IMR-90 (cell line): ENCODE data around the gene DPYD. TPM values are rescaled to one million over a fixed set of nuclear protein-coding genes. Genes with fewer than 3 reads are reported as not detected.
A peak's percentile ranks its signal among the peaks of the same experiment; 100 is the strongest.

Experiments
- ATAC-seq: fragments of 200-7000 bp; cut with Tn5 transposase; 2 replicates; pipeline ENCODE4 v1.9.1; 2020; ENCODE audit warnings: low read depth, mild to moderate bottlenecking, moderate library complexity
- BruUV-seq: library from RNA; stranded (reverse); fragments of 400-500 nt; replicated peaks from 2 replicates; lab custom pipeline; 2021; lab: Mats Ljungman, UMichigan
- CTCF ChIA-PET: fragments of 300-600 bp; formaldehyde crosslinking; extraction: SDS; loops from one replicate; lab custom pipeline; 2021; ENCODE audit warnings: antibody characterized with exemption; lab: Yijun Ruan, JAX
- POLR2A ChIA-PET: fragments of 300-600 bp; sonication (Branson Sonifier 250); formaldehyde crosslinking; loops from one replicate; lab custom pipeline; 2022; ENCODE audit warnings: antibody characterized with exemption; ENCODE audit not compliant: unreplicated experiment; lab: Charles Lee
- DNase-seq: peaks from one replicate; pipeline ENCODE4 v3.0.0; 2013
- H2AFZ ChIP-seq: replicated peaks from 2 replicates; pipeline ENCODE3; 2013; ENCODE audit warnings: low read length, mild to moderate bottlenecking; ENCODE audit not compliant: poor library complexity
- H2AK5ac ChIP-seq: 2 replicates; pipeline ENCODE4 v1.6.1; 2013; ENCODE audit warnings: low read depth, low read length, inconsistent platforms
- H2AK9ac ChIP-seq: replicated peaks from 2 replicates; pipeline ENCODE3; 2013; ENCODE audit warnings: mild to moderate bottlenecking, low read depth, low read length, moderate library complexity; ENCODE audit not compliant: poor library complexity
- H2BK120ac ChIP-seq: 2 replicates; pipeline ENCODE4 v1.6.1; 2013; ENCODE audit warnings: low read depth, low read length, inconsistent platforms
- H2BK15ac ChIP-seq: 3 replicates; pipeline ENCODE4 v1.6.1; 2013; ENCODE audit warnings: low read depth, low read length, inconsistent platforms
- H2BK20ac ChIP-seq: 2 replicates; pipeline ENCODE4 v1.6.1; 2013; ENCODE audit warnings: low read depth, mild to moderate bottlenecking, inconsistent platforms, low read length, moderate library complexity
- H2BK5ac ChIP-seq: 2 replicates; pipeline ENCODE4 v1.6.1; 2013; ENCODE audit warnings: mild to moderate bottlenecking, low read depth, low read length, inconsistent platforms; ENCODE audit not compliant: poor library complexity, severe bottlenecking
- H3K14ac ChIP-seq: replicated peaks from 2 replicates; pipeline ENCODE4 v1.6.1; 2013; ENCODE audit warnings: low read depth, low read length, inconsistent platforms
- H3K18ac ChIP-seq: 2 replicates; pipeline ENCODE4 v1.6.1; 2013; ENCODE audit warnings: low read depth, low read length, control low read depth
- H3K23ac ChIP-seq: 2 replicates; pipeline ENCODE4 v1.6.1; 2013; ENCODE audit warnings: low read depth, low read length, inconsistent platforms
- H3K27ac ChIP-seq: 2 replicates; pipeline ENCODE4 v1.5.1; 2013; ENCODE audit warnings: mild to moderate bottlenecking, control low read depth, low read length; ENCODE audit not compliant: insufficient read depth
- H3K27me3 ChIP-seq: 2 replicates; pipeline ENCODE4 v1.6.1; 2013; ENCODE audit warnings: low read length; ENCODE audit not compliant: control insufficient read depth, insufficient read depth
- H3K36me3 ChIP-seq: 2 replicates; pipeline ENCODE4 v1.6.1; 2013; ENCODE audit warnings: low read length, mixed read lengths; ENCODE audit not compliant: control insufficient read depth, insufficient read depth
- H3K4ac ChIP-seq: 2 replicates; pipeline ENCODE4 v1.6.1; 2013; ENCODE audit warnings: low read depth, low read length, inconsistent platforms
- H3K4me1 ChIP-seq: 2 replicates; pipeline ENCODE4 v1.6.1; 2013; ENCODE audit warnings: low read length, mixed read lengths; ENCODE audit not compliant: control insufficient read depth, insufficient read depth
- H3K4me2 ChIP-seq: 2 replicates; pipeline ENCODE4 v1.6.1; 2013; ENCODE audit warnings: low read depth, mild to moderate bottlenecking, control low read depth, low read length, moderate library complexity
- H3K4me3 ChIP-seq: 2 replicates; pipeline ENCODE4 v1.5.1; 2013; ENCODE audit warnings: low read depth, mild to moderate bottlenecking, control low read depth, low read length, moderate library complexity; ENCODE audit not compliant: insufficient read depth
- H3K56ac ChIP-seq: 2 replicates; pipeline ENCODE4 v1.6.1; 2013; ENCODE audit warnings: low read length, inconsistent platforms; ENCODE audit not compliant: insufficient read depth; ENCODE audit errors: extremely low read depth
- H3K79me1 ChIP-seq, 2 experiments: 2 replicates each; pipeline ENCODE4 v1.6.1; 2013; ENCODE audit warnings: low read length in 2 of 2, inconsistent platforms in 1 of 2, low read depth in 1 of 2
- H3K9ac ChIP-seq: 2 replicates; pipeline ENCODE4 v1.6.1; 2013; ENCODE audit warnings: low read depth, low read length, control low read depth
- H3K9me1 ChIP-seq: 2 replicates; pipeline ENCODE4 v1.6.1; 2013; ENCODE audit warnings: low read length, inconsistent platforms; ENCODE audit not compliant: insufficient read depth
- H3K9me3 ChIP-seq: 2 replicates; pipeline ENCODE4 v1.6.1; 2013; ENCODE audit warnings: low read length; ENCODE audit not compliant: control insufficient read depth, insufficient read depth
- H4K20me1 ChIP-seq: 2 replicates; pipeline ENCODE4 v1.6.1; 2013; ENCODE audit warnings: low read length, inconsistent platforms; ENCODE audit not compliant: insufficient read depth
- H4K5ac ChIP-seq: 2 replicates; pipeline ENCODE4 v1.6.1; 2013; ENCODE audit warnings: mild to moderate bottlenecking, low read depth, low read length, control low read depth
- H4K8ac ChIP-seq, 2 experiments: 2 replicates each; pipeline ENCODE4 v1.6.1; 2013; ENCODE audit warnings: low read depth in 2 of 2, low read length in 2 of 2, control low read depth in 1 of 2, inconsistent platforms in 1 of 2
- H4K91ac ChIP-seq: 2 replicates; pipeline ENCODE4 v1.6.1; 2013; ENCODE audit warnings: low read depth, low read length, inconsistent platforms; ENCODE audit not compliant: insufficient read depth
- BHLHE40 ChIP-seq: fragments of 150-350 bp; IDR thresholded peaks from 2 replicates; pipeline ENCODE4 v1.6.1; 2016; ENCODE audit warnings: mild to moderate bottlenecking, low read depth, low read length
- CEBPB ChIP-seq: IDR thresholded peaks from 2 replicates; pipeline ENCODE4 v1.6.1; 2012; ENCODE audit warnings: low read depth, low read length, improper control_type of control experiment
- CTCF ChIP-seq: conservative IDR thresholded peaks from 2 replicates; pipeline ENCODE4 v1.5.1; 2012; ENCODE audit warnings: mild to moderate bottlenecking, low read depth, low read length, improper control_type of control experiment
- FOS ChIP-seq: fragments of 150-350 bp; IDR thresholded peaks from 2 replicates; pipeline ENCODE4 v1.6.1; 2016; ENCODE audit warnings: low read depth, low read length
- RAD21 ChIP-seq: IDR thresholded peaks from 2 replicates; pipeline ENCODE4 v1.6.1; 2012; ENCODE audit warnings: low read length, improper control_type of control experiment
- RFX5 ChIP-seq: IDR thresholded peaks from 2 replicates; pipeline ENCODE4 v1.8.0; 2012; ENCODE audit warnings: low read depth, mild to moderate bottlenecking, low read length, moderate library complexity
- SMC3 ChIP-seq: fragments of 150-350 bp; IDR thresholded peaks from 2 replicates; pipeline ENCODE4 v1.6.1; 2016; ENCODE audit warnings: low read depth, mild to moderate bottlenecking, antibody characterized with exemption, low read length, moderate library complexity
- USF2 ChIP-seq: fragments of 150-350 bp; IDR thresholded peaks from 2 replicates; pipeline ENCODE4 v1.6.1; 2017; ENCODE audit warnings: mild to moderate bottlenecking, antibody characterized with exemption, low read length, low read depth
- WGBS, 2 experiments: methylation state at CpG; one replicate each; pipeline versions ENCODE4 v1.1.5 to v1.1.7; 2013; ENCODE audit warnings: missing lambda C conversion rate in 2 of 2; ENCODE audit not compliant: insufficient read length in 1 of 2; ENCODE audit errors: extremely low coverage in 2 of 2; 5-methylcytosine and 5-hydroxymethylcytosine counted together
- dilution Hi-C: fragments of 300-500 bp; cut with HindIII; formaldehyde crosslinking; loops from one replicate; pipeline ENCODE4 v1.14.3; 2018; ENCODE audit warnings: low sequenced_read_pairs; ENCODE audit not compliant: unreplicated experiment
- in situ Hi-C: fragments of 300-500 bp; cut with MboI; formaldehyde crosslinking; loops from 3 replicates; pipeline ENCODE4 v1.14.3; 2019; ENCODE audit warnings: low sequenced_read_pairs, inconsistent platforms, mixed read lengths
- intact Hi-C: fragments of 100-400 bp; cut with micrococcal nuclease; formaldehyde crosslinking; loops from 2 replicates; pipeline ENCODE4 v1.10.0; 2022
- polyA plus RNA-seq, 3 experiments: library from polyadenylated mRNA; depleted of rRNA; stranded (reverse); fragments of >200 nt; gene quantifications; 2 replicates each; pipeline ENCODE4 v1.2.3, GENCODE V29; 2012; ENCODE audit warnings: low replicate concordance in 1 of 3
- total RNA-seq: library from RNA; depleted of rRNA; stranded (reverse); fragments of >200 nt; gene quantifications from 2 replicates; pipeline ENCODE4 v1.2.3, GENCODE V29; 2012

DPYD gene
- total and polyA plus RNA-seq, 2 of the 4 experiments (the other 2 are of a cell fraction), result 9.3 to 47.3 TPM

- H3K36me3 ChIP-seq, result no peaks in the 10 kb centered on the region
- H4K20me1 ChIP-seq, result no peaks in the 10 kb centered on the region
- H3K9me1 ChIP-seq, result no peaks in the 10 kb centered on the region
- H2AK5ac ChIP-seq, result no peak overlapping the region
- no TSS peak for BruUV-seq
- H2BK15ac ChIP-seq, result no peak overlapping the region
- intact Hi-C loops (loop anchor here (1.0 to 5.0 kb wide), 2 partner anchors 578 to 1221 kb away; no protein-coding TSS in a partner anchor), in situ Hi-C loops (loop anchor here (25.0 kb wide), 2 partner anchors 568 to 1218 kb away; no protein-coding TSS in a partner anchor), dilution Hi-C loops (no loop called here)
- TF ChIP-seq RAD21 (peak; percentile 63), CTCF (peak; percentile 55), CEBPB (no peak), RFX5 (no peak), SMC3 (peak; percentile 52), BHLHE40 (no peak), FOS (no peak), USF2 (no peak)
- ChIA-PET CTCF (interaction anchor here (0.6 to 1.3 kb wide), 8 partner anchors 14 to 852 kb away, joined by 3 to 5 read pairs (median 3); no protein-coding TSS in a partner anchor), POLR2A (no interaction called here)
- no peak overlapping the region for H4K91ac ChIP-seq
- DNase-seq (peak; percentile 29), ATAC-seq (0 out of 2 replicates have a peak, but pooled peaks have one; percentile 51)
- no peak overlapping the region for H2AK9ac ChIP-seq
- no peaks in the 10 kb centered on the region for H3K79me1 ChIP-seq
- no peak overlapping the region for H4K8ac ChIP-seq
- no peak overlapping the region for H2BK120ac ChIP-seq
- H3K18ac ChIP-seq, result no peak overlapping the region
- no peak overlapping the region for H3K4me3 ChIP-seq
- H3K4ac ChIP-seq, result no peak overlapping the region
- no peaks in the 10 kb centered on the region for H3K4me1 ChIP-seq
- no peak overlapping the region for H3K23ac ChIP-seq
- 100% methylated on average over 1 of the region's 2 CpGs; no CpG with 5 or more reads in 1 of the 2 experiments for WGBS, 2 experiments
- no peaks in the 10 kb centered on the region for H3K27me3 ChIP-seq
- H3K4me2 ChIP-seq, result no peak overlapping the region
- no peak overlapping the region for H2BK20ac ChIP-seq
- H3K9ac ChIP-seq, result no peak overlapping the region
- no peak overlapping the region for H3K14ac ChIP-seq
- no peak overlapping the region for H2AFZ ChIP-seq
- H3K27ac ChIP-seq, result no peak overlapping the region
- H4K5ac ChIP-seq, result no peak overlapping the region
- no peak overlapping the region for H2BK5ac ChIP-seq
- H3K56ac ChIP-seq, result no peak overlapping the region
- H3K9me3 ChIP-seq, result no peaks in the 10 kb centered on the region
Observed at GRCh38 chr1:97243973-97244560, 676.8 kb downstream of the DPYD start.
